CD4-positive, alpha-beta memory T cell (primary cell): ENCODE results near the gene FGFBP1. TPM values are rescaled to one million over a fixed set of nuclear protein-coding genes. Genes with fewer than 3 reads are reported as not detected.
"Not testable (repeated sequence)": the region's sequence is repeated elsewhere in the genome, so short reads cannot be mapped to it uniquely, and the experiment has no call there.

ENCODE experiments used
- CTCF ChIA-PET: fragments of 350-600 bp; sonication (Branson Sonifier 250); formaldehyde crosslinking; loops from one replicate; lab custom pipeline; 2021; ENCODE audit warnings: inconsistent platforms; ENCODE audit not compliant: partially characterized antibody; lab: Charles Lee
- POLR2A ChIA-PET: fragments of 350-600 bp; sonication (Branson Sonifier 250); formaldehyde crosslinking; loops from one replicate; lab custom pipeline; 2021; ENCODE audit not compliant: partially characterized antibody; lab: Charles Lee
- DNase-seq, 5 donors: peaks; one replicate each; pipeline versions ENCODE4 v3.0.0 to v3.0.0-alpha.2; 2020 to 2022; ENCODE audit warnings: mixed read lengths in 1 of 5
- H3K27ac ChIP-seq: one replicate; pipeline ENCODE4 v1.7.0; 2013; ENCODE audit warnings: low read depth, low read length
- H3K27me3 ChIP-seq: 2 replicates; pipeline ENCODE4 v1.7.0; 2013; ENCODE audit warnings: mild to moderate bottlenecking, low read length, moderate library complexity; ENCODE audit not compliant: insufficient read depth
- H3K36me3 ChIP-seq: 2 replicates; pipeline ENCODE4 v1.7.0; 2013; ENCODE audit warnings: mild to moderate bottlenecking, low read length, moderate library complexity; ENCODE audit not compliant: insufficient read depth
- H3K4me1 ChIP-seq: 2 replicates; pipeline ENCODE4 v1.7.0; 2013; ENCODE audit warnings: mild to moderate bottlenecking, low read length, moderate library complexity; ENCODE audit not compliant: insufficient read depth
- H3K4me3 ChIP-seq, 2 donors: one replicate each; pipeline ENCODE4 v1.7.0; 2013; ENCODE audit warnings: low read length in 2 of 2, mild to moderate bottlenecking in 1 of 2
- H3K9me3 ChIP-seq, 2 donors: one replicate each; pipeline ENCODE4 v1.7.0; 2013; ENCODE audit warnings: low read length in 2 of 2, control low read depth in 1 of 2; ENCODE audit not compliant: control insufficient read depth in 1 of 2
- H3K27ac Mint-ChIP-seq, 7 donors: one replicate each; pipeline ENCODE4 v1.8.0; 2020 to 2021; ENCODE audit warnings: mixed read lengths in 7 of 7, mild to moderate bottlenecking in 6 of 7, inconsistent platforms in 3 of 7, moderate library complexity in 3 of 7
- H3K27me3 Mint-ChIP-seq, 2 donors: one replicate each; pipeline ENCODE4 v1.8.0; 2020 to 2021; ENCODE audit warnings: mixed read lengths in 2 of 2
- H3K36me3 Mint-ChIP-seq, 2 donors: one replicate each; pipeline ENCODE4 v1.8.0; 2020 to 2021; ENCODE audit warnings: mixed read lengths in 2 of 2, inconsistent platforms in 1 of 2, mild to moderate bottlenecking in 1 of 2
- H3K4me1 Mint-ChIP-seq, 4 donors: one replicate each; pipeline ENCODE4 v1.8.0; 2020 to 2021; ENCODE audit warnings: mixed read lengths in 4 of 4, mild to moderate bottlenecking in 1 of 4
- H3K4me3 Mint-ChIP-seq, 8 donors: one replicate each; pipeline ENCODE4 v1.8.0; 2020 to 2021; ENCODE audit warnings: mixed read lengths in 8 of 8, mild to moderate bottlenecking in 7 of 8, moderate library complexity in 6 of 8, inconsistent platforms in 3 of 8
- H3K9me3 Mint-ChIP-seq, 8 donors: one replicate each; pipeline ENCODE4 v1.8.0; 2020 to 2021; ENCODE audit warnings: mixed read lengths in 8 of 8, mild to moderate bottlenecking in 5 of 8, inconsistent platforms in 3 of 8, moderate library complexity in 1 of 8
- intact Hi-C: fragments of 100-400 bp; cut with micrococcal nuclease; formaldehyde crosslinking; loops from one replicate; pipeline ENCODE4 v1.15.1; 2023
- polyA plus RNA-seq, 2 donors: library from polyadenylated mRNA; unstranded; fragments of 300-500 nt; fragmentation: Illumina TruSeq; gene quantifications; one replicate each; pipeline ENCODE4 v1.2.3, GENCODE V29; 2021
- total RNA-seq, 2 experiments: library from RNA; stranded (reverse); gene quantifications; one replicate each; pipeline ENCODE4 v1.2.3, GENCODE V29; 2021

Gene FGFBP1
- total and polyA plus RNA-seq, 4 experiments from 2014 or later: not detected

- Mint-ChIP-seq H3K4me1 (no peaks in the 10 kb centered on the region), H3K27ac (no peak overlapping the region), H3K36me3 (no peaks in the 10 kb centered on the region), H3K4me3 (no peak overlapping the region), H3K9me3 (no peaks in the 10 kb centered on the region), H3K27me3 (peaks cover 11 to 13% of the 10 kb centered on the region in 2 donors)
- no peaks in the 10 kb centered on the region for H3K4me1 ChIP-seq
- ChIA-PET POLR2A (no interaction called here), CTCF (interaction anchor here (1.6 kb wide), 1 partner anchor 39 kb away, joined by 3 read pairs; no protein-coding TSS in a partner anchor)
- intact Hi-C loops: no loop called here
- no peak for DNase-seq
- H3K9me3 ChIP-seq: no peaks in the 10 kb centered on the region
- no peaks in the 10 kb centered on the region for H3K36me3 ChIP-seq
- no peak overlapping the region for H3K27ac ChIP-seq
- no peak overlapping the region for H3K4me3 ChIP-seq
- no peaks in the 10 kb centered on the region for H3K27me3 ChIP-seq
These were observed 17.0 kb downstream of the FGFBP1 start for GRCh38 chr4:15921592-15921932.

DNA sequence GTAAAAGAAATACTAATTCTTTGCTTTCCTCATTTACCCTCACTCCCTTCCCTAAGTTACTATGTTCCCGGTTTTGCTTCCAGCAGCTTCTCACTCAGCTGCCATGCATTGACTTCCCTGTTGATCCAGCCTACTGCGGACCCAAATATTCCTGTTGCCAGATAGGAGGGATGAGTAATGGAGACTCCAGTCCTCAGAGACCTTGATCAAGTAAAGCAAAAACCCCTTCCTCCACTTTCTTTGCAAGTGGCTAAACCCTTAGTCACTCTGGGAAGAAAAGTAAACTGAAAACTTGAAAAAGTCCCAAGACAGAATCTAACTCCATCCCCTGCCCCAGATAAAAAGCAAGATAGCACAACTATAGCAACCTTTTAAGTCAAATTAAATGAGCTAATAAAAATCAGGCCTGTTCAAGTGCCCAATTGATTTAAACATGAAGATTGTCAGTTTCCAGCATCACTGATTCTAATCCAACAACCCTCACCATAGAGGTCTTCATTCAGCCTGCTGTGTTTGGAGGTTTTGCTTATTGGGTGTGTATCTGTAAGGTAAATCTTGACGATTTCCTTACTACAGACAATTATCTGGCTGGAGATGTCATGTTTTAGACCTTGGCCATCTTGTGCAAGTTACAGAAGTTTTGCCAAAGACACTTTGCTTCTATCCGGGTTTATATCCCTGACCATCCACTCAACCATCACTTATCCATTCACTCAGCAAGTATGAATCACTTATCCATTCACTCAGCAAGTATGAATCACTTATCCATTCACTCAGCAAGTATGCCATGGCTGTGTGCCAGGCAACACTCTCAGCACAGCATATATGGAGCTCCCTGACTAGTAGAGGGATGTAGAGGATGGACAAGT is 17.6 kb downstream of the FGFBP1 start:
- intact Hi-C loops: no loop called here
- H3K4me3 Mint-ChIP-seq: no peak overlapping the region
- H3K4me1 Mint-ChIP-seq: no peaks in the 10 kb centered on the region
- Histone ChIP-seq H3K4me3 (no peak overlapping the region), H3K36me3 (no peaks in the 10 kb centered on the region), H3K27me3 (no peaks in the 10 kb centered on the region), H3K9me3 (no peaks in the 10 kb centered on the region), H3K4me1 (no peaks in the 10 kb centered on the region), H3K27ac (no peak overlapping the region)
- no peaks in the 10 kb centered on the region for H3K36me3 Mint-ChIP-seq
- CTCF ChIA-PET: interaction anchor here (1.6 kb wide), 1 partner anchor 38 kb away, joined by 3 read pairs; no protein-coding TSS in a partner anchor
- no peak overlapping the region for H3K27ac Mint-ChIP-seq
- peaks cover 11 to 13% of the 10 kb centered on the region in 2 donors for H3K27me3 Mint-ChIP-seq
- POLR2A ChIA-PET: no interaction called here
- peaks cover 0 to 3% (median under 1%) of the 10 kb centered on the region in 8 donors for H3K9me3 Mint-ChIP-seq
- DNase-seq: no peak

- POLR2A ChIA-PET: no interaction called here
These were observed 19.9 kb downstream of the FGFBP1 start for GRCh38 chr4:15918484-15919129.

GRCh38 chr4:15917297-15917696 is 21.2 kb downstream of the FGFBP1 start:
- Mint-ChIP-seq H3K4me1 (no peaks in the 10 kb centered on the region), H3K4me3 (no peak overlapping the region), H3K27ac (no peak overlapping the region), H3K36me3 (no peaks in the 10 kb centered on the region), H3K27me3 (peaks cover 9 to 11% of the 10 kb centered on the region in 2 donors), H3K9me3 (peaks cover 0 to 6% (median 2%) of the 10 kb centered on the region in 8 donors)
- no peaks in the 10 kb centered on the region for H3K4me1 ChIP-seq
- no peak for DNase-seq
- no peaks in the 10 kb centered on the region for H3K9me3 ChIP-seq
- intact Hi-C loops: no loop called here
- H3K4me3 ChIP-seq: no peak overlapping the region
- H3K27ac ChIP-seq: no peak overlapping the region
- ChIA-PET POLR2A (no interaction called here), CTCF (no interaction called here)
- H3K27me3 ChIP-seq: no peaks in the 10 kb centered on the region
- H3K36me3 ChIP-seq: no peaks in the 10 kb centered on the region

More at GRCh38 chr4:15918484-15919129, 19.9 kb downstream of the FGFBP1 start:
- Mint-ChIP-seq H3K9me3 (peaks cover 0 to 6% (median 2%) of the 10 kb centered on the region in 8 donors), H3K27me3 (peaks cover 6 to 9% of the 10 kb centered on the region in 2 donors), H3K4me1 (no peaks in the 10 kb centered on the region), H3K36me3 (no peaks in the 10 kb centered on the region), H3K4me3 (no peak overlapping the region), H3K27ac (no peak overlapping the region)
- no peaks in the 10 kb centered on the region for H3K9me3 ChIP-seq
- H3K4me1 ChIP-seq: no peaks in the 10 kb centered on the region
- CTCF ChIA-PET: no interaction called here
- H3K27me3 ChIP-seq: no peaks in the 10 kb centered on the region
- no peaks in the 10 kb centered on the region for H3K36me3 ChIP-seq
- intact Hi-C loops: no loop called here
- no peak overlapping the region for H3K27ac ChIP-seq
- no peak overlapping the region for H3K4me3 ChIP-seq
- no peak for DNase-seq

DNA sequence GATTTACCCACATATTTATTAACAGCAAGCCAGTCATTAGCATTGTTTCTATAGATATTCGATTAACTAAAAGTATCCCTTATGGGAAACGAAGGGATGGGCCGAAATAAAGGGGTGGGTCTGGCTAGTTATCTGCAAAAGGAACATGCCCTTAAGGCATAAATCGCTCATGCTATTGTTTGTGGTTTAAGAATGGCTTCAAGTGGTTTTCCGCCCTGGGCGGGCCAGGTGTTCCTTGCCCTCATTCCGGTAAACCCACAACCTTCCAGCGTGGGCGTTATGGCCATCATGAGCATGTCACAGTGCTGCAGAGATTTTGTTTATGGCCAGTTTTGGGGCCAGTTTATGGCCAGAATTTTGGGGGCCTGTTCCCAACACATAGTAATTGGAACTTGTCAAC is 22.2 kb downstream of the FGFBP1 start:
- H3K36me3 ChIP-seq, H3K9me3 Mint-ChIP-seq, H3K9me3 ChIP-seq, CTCF ChIA-PET, H3K4me3 ChIP-seq, H3K4me1 Mint-ChIP-seq, DNase-seq, intact Hi-C loops, H3K4me3 Mint-ChIP-seq, H3K4me1 ChIP-seq, H3K36me3 Mint-ChIP-seq, H3K27ac Mint-ChIP-seq, H3K27ac ChIP-seq, POLR2A ChIA-PET, H3K27me3 ChIP-seq: not testable (repeated sequence)
- peaks cover 11 to 12% of the 10 kb centered on the region in 2 donors for H3K27me3 Mint-ChIP-seq

DNA sequence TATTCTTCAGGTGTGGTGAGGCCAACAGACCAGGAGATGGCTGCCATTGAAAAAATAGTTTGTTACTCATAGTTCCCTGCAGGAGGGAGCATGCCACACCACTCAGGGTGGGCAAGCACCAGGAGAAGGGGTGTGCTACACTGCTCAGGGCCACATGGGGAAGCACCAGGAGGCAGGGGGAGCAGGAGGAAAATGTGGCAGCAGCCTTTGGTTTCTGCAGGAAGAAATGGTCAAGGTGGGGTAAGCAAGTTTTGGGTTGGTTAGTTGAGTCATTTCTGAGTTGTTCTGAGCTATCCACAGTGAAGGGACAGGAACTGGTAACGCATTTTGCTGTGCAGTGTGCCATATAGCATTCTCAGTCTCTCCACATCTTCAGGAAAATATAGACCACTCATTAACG is 23.8 kb downstream of the FGFBP1 start:
- Mint-ChIP-seq H3K36me3 (no peaks in the 10 kb centered on the region), H3K27ac (no peak overlapping the region), H3K4me1 (no peaks in the 10 kb centered on the region), H3K27me3 (peaks cover 10 to 21% of the 10 kb centered on the region in 2 donors), H3K4me3 (no peak overlapping the region), H3K9me3 (peaks cover 0 to 6% (median 2%) of the 10 kb centered on the region in 8 donors)
- no peaks in the 10 kb centered on the region for H3K36me3 ChIP-seq
- H3K9me3 ChIP-seq: no peaks in the 10 kb centered on the region
- intact Hi-C loops: no loop called here
- ChIA-PET CTCF (no interaction called here), POLR2A (no interaction called here)
- H3K27ac ChIP-seq: no peak overlapping the region
- H3K4me1 ChIP-seq: no peaks in the 10 kb centered on the region
- no peak overlapping the region for H3K4me3 ChIP-seq
- DNase-seq: no peak
- no peaks in the 10 kb centered on the region for H3K27me3 ChIP-seq

DNA sequence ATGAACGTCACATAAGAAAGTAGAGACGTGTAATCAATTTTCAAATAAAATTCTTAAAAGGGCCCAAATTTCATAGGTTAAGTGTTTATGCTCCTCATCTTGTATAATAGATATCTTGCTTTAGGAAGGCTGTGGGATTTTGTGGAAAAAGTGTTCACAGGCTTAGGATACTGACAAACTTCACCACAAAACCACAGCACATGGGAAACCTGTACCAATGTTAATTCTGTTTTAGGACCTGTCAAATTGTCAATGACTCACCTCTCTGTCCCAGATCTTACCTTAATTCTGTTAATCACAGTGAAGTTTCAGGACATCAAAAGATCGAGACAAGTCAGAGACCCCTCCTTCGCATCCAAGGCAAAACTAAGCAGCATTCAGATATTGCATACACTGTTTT is 24.2 kb downstream of the FGFBP1 start:
- no peaks in the 10 kb centered on the region for H3K36me3 ChIP-seq
- H3K9me3 ChIP-seq: no peaks in the 10 kb centered on the region
- no peaks in the 10 kb centered on the region for H3K4me1 Mint-ChIP-seq
- no peaks in the 10 kb centered on the region for H3K36me3 Mint-ChIP-seq
- H3K9me3 Mint-ChIP-seq: peaks cover 0 to 6% (median 2%) of the 10 kb centered on the region in 8 donors
- H3K27me3 ChIP-seq: no peaks in the 10 kb centered on the region
- peaks cover 8 to 21% of the 10 kb centered on the region in 2 donors for H3K27me3 Mint-ChIP-seq
- H3K27ac ChIP-seq: no peak overlapping the region
- intact Hi-C loops: no loop called here
- DNase-seq: no peak
- H3K4me3 Mint-ChIP-seq: no peak overlapping the region
- ChIA-PET CTCF (no interaction called here), POLR2A (no interaction called here)
- no peak overlapping the region for H3K4me3 ChIP-seq
- H3K27ac Mint-ChIP-seq: no peak overlapping the region
- H3K4me1 ChIP-seq: no peaks in the 10 kb centered on the region
